DMS79 (cell line): ENCODE results near the gene COL4A6.
"Not testable (repeated sequence)": the region's sequence is repeated elsewhere in the genome, so short reads cannot be mapped to it uniquely, and the experiment has no call there.

ENCODE experiments used
- DNase-seq: peaks from one replicate; lab custom pipeline; 2025; lab: John Stamatoyannopoulos, UW

Gene COL4A6

DNA sequence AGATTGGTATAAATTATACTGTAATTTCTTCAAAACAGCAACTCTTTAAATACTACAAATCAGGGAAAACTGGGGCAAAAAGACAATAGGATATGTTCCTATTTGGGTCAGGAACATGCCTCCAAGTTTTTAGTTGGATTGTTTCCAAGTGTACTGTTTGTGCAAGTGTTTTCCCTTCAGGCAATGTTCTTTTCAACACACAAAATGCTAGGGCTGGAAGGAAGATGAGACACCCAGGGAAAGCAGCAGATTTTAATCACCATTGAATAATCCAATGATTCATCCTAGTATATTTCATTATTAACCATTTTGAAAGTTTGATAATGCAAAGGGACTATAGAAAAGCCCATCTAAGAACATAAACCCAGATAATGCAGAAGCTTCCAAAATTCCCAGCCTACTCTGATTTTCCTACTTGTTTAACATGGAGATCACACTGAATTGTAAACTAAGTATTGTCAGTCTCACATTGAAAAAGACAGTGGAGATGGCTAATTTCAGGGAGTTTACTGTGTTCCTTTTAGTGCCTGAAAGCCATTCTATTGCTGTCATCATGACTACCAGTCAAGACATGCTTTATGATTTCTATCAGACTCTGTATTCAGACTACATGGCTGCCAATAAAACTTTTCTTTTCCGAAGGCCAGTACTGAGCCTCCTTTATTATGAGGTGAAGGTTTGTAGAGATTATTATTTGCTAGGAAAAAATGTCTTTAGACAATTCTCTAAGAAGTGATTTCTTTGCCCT lies 38.6 kb downstream of the COL4A6 start:
- no peak for DNase-seq

DNA sequence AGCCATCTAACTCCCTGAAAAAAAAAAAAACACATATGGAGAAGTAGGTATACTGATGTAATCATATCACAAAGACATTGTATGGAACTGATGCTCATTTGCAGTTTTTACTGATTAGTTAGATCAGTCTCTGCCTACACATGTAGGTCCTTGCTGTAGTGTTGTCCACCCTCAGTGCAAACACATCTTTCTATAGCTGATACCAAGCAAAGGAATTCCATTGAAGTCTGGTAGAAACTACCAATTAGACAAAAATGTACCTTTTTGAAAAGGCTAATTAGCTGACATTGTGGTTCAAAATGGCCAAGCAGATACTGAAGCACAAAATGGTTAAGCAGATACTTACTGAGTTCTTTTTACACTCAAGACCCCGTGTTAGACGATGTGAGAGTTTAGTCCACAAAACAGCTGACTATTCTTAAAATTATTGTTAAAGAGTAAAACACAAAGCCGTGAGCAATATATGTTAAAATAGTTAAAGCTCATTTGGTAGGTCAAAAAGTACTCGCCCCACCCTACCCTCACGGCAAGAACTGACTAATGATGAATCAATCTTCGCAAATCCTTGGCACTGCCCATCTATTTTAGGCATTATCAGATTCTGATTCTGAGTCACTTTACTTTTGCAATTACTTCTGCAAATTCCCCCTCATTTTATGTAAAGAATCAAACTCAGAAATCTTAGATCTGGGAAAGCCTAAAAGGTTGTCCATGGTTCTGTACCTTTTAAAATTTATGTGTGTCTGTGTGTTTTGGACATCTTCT lies 40.4 kb downstream of the COL4A6 start:
- no peak for DNase-seq

GRCh38 chrX:108396986-108397385 lies 41.2 kb downstream of the COL4A6 start:
- no peak for DNase-seq

GRCh38 chrX:108396188-108396891 lies 41.9 kb downstream of the COL4A6 start:
- DNase-seq = no peak

DNA sequence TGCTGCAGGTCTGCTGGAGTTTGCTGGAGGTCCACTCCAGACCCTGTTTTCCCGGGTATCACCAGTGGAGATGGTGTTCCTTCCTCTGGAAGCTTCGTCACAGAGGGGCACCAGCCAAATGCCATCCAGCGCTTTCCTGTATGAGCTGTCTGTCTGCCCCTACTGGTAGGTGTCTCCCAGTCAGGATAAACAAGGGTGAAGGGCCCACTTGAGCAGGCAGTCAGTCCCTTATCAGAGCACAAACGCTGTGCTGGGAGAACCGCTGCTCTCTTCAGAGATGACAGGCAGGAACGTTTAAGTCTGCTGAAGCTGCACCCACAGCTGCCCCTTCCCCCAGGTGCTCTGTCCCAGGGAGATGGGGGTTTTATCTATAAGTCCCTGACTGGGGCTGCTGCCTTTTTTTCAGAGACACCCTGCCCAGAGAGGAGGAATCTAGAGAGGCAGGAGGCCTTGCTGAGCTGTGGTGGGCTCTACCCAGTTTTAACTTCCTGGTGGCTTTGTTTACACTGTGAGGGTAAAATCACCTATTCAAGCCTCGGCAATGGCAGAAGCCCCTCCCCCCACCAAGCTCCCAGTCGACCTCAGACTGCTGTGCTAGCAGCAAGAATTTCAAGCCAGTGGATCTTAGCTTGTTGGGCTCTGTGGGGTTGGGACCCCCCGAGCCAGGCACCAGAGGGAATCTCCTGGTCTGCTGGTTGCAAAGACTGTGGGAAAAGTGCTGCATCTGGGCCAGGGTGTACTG lies 47.1 kb downstream of the COL4A6 start:
- DNase-seq = not testable (repeated sequence)

GRCh38 chrX:108384783-108385182 lies 53.4 kb downstream of the COL4A6 start:
- no peak for DNase-seq

- DNase-seq = no peak
Measured at GRCh38 chrX:108380222-108380621, 58.0 kb downstream of the COL4A6 start.

DNA sequence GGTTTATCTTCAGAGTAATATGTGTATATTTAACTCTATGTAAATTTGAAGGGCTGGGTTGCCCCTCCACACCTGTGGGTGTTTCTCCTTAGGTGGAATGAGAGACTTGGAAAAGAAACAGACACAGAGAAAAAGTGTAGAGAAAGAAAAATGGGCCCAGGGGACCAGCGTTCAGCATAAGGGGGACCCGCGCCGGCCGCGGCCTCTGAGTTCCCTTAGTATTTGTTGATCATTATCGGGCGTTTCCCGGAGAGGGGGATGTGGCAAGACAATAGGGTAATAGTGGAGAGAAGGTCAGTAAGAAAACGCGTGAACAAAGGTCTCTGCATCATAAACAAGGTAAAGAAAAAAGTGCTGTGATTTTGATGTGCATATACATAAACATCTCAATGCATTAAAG lies 61.4 kb downstream of the COL4A6 start:
- not testable (repeated sequence) for DNase-seq

GRCh38 chrX:108375591-108375990 lies 62.6 kb downstream of the COL4A6 start:
- not testable (repeated sequence) for DNase-seq

DNA sequence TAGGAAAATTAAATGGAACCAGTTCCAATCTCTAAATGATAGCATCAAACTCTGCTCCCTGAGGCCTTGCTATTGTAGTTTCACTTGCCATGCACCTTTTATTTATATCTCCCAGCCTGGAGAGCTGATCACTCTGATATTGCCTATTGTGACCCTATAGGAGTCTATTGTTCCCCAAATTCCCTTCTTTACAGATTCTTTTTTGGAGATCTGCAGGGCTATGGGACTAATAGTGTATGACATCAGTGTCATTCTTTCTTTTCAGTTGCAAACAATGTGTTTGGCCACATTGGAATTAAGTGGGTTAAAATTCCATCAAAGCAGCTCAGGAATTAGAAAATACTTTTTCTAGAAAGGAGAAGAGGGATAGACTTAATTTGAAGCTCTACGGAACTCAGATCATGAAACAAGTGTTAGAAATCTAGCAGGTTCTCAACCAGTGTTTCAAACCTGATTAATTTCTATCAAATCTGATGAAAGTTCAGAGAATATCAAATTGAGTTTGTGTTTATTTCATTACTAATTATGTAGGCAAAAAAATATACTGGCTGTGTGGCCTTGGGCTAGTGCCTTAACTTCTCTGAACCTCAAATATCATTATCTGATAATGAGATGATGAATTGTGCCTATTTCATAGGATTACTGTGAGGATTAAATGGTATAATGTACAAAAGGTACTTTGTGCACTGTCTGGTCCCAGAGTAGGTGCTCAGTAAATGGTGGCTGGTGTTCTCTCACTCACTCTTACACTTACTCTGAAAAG lies 71.4 kb downstream of the COL4A6 start:
- DNase-seq = no peak

GRCh38 chrX:108362026-108362425 lies 76.2 kb downstream of the COL4A6 start:
- DNase-seq = no peak

GRCh38 chrX:108361316-108361715 lies 76.9 kb downstream of the COL4A6 start:
- DNase-seq = no peak

- no peak for DNase-seq
Measured at GRCh38 chrX:108359806-108360602, 78.2 kb downstream of the COL4A6 start.

GRCh38 chrX:108353452-108353851 lies 84.8 kb downstream of the COL4A6 start:
- DNase-seq = no peak

GRCh38 chrX:108349210-108349609 lies 89.0 kb downstream of the COL4A6 start:
- DNase-seq = no peak

DNA sequence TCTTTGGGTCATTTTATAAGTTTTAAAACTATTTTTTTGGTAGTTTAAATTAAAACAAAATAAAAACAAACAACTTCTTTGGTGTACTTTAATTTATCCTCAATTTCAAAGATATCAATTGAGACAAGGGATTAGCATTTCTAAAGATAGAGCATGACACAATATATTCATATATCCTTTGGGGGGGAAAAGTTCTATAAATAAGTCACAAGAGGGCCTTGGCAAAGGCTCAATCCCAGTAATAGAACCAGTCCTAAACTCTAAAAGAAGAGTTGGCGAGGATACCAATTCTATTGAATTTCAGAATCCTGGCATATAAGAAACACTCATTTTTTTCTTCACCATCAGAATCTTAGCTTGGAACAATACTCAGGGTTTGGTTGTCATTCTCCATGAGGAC lies 89.7 kb downstream of the COL4A6 start:
- no peak for DNase-seq

DNA sequence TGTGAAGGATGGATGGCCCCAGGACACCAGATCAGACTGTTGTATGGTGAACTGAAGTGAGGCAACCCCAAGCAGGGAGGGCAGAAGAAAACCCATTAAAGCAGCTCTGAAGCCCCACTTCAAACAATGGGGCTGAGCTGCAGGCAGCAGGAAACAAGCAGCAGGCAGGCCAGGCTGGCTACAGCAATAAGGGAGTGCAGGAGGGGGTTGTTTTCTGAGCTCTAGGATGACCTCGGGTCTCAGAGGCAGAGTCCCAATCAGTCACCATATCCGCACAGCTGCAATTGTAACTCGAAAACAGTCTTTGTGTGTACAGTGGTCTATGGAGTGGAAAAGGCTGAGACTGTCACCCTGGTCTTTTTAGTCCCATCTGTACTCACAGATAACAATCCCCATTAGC lies 90.4 kb downstream of the COL4A6 start:
- DNase-seq = no peak

DNA sequence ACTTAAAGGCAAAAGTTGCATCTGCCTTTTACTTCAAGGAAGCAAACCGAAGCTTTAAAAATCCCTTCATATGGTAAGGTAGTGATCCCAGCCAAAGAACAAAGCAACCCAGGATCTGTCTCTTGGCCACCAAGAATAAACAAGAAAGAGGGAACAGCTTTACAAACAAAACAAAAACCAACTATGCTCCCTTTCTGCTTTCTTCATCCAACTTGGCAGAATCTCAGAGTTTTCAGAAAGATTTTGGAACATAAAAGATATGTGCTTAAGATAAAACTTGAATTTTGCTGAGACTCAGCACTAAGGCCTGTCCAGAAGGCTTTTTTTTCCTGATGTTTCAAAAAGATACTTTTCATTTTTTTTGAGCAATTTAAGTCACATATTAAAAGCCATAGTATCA lies 94.0 kb downstream of the COL4A6 start:
- no peak for DNase-seq

DNA sequence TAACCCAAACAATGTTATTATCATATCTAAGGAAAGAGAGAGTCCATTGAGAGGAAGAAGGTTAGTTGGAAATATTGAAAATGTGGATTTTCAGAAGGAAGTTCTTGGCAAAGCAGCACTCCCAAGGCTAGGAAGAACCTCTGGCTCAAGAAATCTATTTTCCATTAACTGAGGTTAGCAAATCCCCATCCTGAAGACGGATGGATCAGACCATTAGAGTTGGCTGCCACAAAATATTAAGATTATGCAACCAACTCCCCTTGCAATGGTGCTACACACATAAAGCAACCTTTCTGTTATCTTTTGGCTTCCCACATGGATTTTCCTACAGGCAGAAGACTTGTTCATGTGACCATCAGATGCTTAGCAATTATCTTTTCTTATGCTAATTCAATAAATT lies 96.3 kb downstream of the COL4A6 start:
- no peak for DNase-seq

DNA sequence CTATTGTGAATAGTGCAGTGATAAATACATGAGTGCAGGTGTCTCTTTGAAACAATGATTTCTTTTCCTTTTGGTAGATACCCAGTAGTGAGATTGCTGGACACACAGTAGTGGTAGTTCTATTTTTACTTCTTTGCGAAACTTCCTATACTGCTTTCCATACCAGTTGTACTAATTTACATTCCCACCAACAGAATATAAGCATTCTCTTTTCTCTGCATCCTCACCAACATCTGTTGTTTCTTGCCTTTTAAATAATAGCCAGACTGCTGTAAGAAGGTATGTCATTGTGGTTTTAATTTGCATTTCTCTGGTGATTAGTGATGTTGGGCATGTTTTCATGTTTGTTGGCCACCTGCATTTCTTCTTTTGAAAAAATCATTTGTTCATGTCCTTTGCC lies 105.9 kb downstream of the COL4A6 start:
- DNase-seq = no peak
